PC-9 (cell line): Measurements from ENCODE around the gene ATP10A. TPM values are rescaled to one million over a fixed set of nuclear protein-coding genes. Genes with fewer than 3 reads are reported as not detected.

Experiments used
- BruUV-seq: library from RNA; stranded (reverse); fragments of 400-500 nt; replicated peaks from 2 replicates; lab custom pipeline; 2021; lab: Mats Ljungman, UMichigan
- CTCF ChIA-PET: fragments of 300-600 bp; sonication (Branson Sonifier 250); formaldehyde crosslinking; loops from one replicate; lab custom pipeline; 2022; ENCODE audit warnings: antibody characterized with exemption; lab: Charles Lee
- POLR2A ChIA-PET: fragments of 300-600 bp; sonication (Branson Sonifier 250); formaldehyde crosslinking; loops from one replicate; lab custom pipeline; 2022; ENCODE audit warnings: antibody characterized with exemption; ENCODE audit not compliant: unreplicated experiment; lab: Charles Lee
- DNase-seq, 2 experiments: peaks; one replicate each; pipeline versions ENCODE4 v3.0.0 to v3.0.0-alpha.2; 2015 to 2022; ENCODE audit warnings: mixed read lengths in 1 of 2
- H2AFZ ChIP-seq: fragments of 200-600 bp; sonication (generic); 2 replicates; pipeline ENCODE4 v1.8.1; 2017; ENCODE audit warnings: antibody characterized with exemption
- H3F3A ChIP-seq: fragments of 200-600 bp; sonication (generic); 2 replicates; pipeline ENCODE4 v1.8.1; 2017; ENCODE audit warnings: antibody characterized with exemption, mild to moderate bottlenecking, low read depth; ENCODE audit not compliant: insufficient read depth
- H3K27ac ChIP-seq: fragments of 200-600 bp; sonication (generic); 2 replicates; pipeline ENCODE4 v1.6.1; 2016; ENCODE audit warnings: mixed run types
- H3K27me3 ChIP-seq: fragments of 200-600 bp; sonication (generic); 2 replicates; pipeline ENCODE4 v1.6.1; 2016; ENCODE audit warnings: low read depth, mixed run types; ENCODE audit not compliant: insufficient read depth
- H3K36me3 ChIP-seq: fragments of 200-600 bp; sonication (generic); 2 replicates; pipeline ENCODE4 v1.6.1; 2016; ENCODE audit warnings: low read depth, mixed run types
- H3K4me1 ChIP-seq: fragments of 200-600 bp; sonication (generic); replicated peaks from 2 replicates; pipeline ENCODE4 v1.6.1; 2016; ENCODE audit warnings: mixed run types; ENCODE audit not compliant: insufficient read depth
- H3K4me2 ChIP-seq: fragments of 200-600 bp; sonication (generic); 2 replicates; pipeline ENCODE4 v1.6.1; 2017; ENCODE audit warnings: mixed run types
- H3K4me3 ChIP-seq: fragments of 200-600 bp; sonication (generic); 2 replicates; pipeline ENCODE4 v1.6.1; 2016; ENCODE audit warnings: mixed run types
- H3K79me2 ChIP-seq: fragments of 200-600 bp; sonication (generic); 2 replicates; pipeline ENCODE4 v1.6.1; 2017; ENCODE audit warnings: low read depth, mixed run types
- H3K9me2 ChIP-seq: fragments of 200-600 bp; sonication (generic); 2 replicates; pipeline ENCODE4 v1.8.1; 2017; ENCODE audit warnings: mild to moderate bottlenecking; ENCODE audit not compliant: insufficient read depth
- H3K9me3 ChIP-seq: fragments of 200-600 bp; sonication (generic); 2 replicates; pipeline ENCODE4 v1.8.1; 2016; ENCODE audit warnings: low read depth; ENCODE audit not compliant: insufficient read depth
- H4K20me1 ChIP-seq: fragments of 200-600 bp; sonication (generic); 2 replicates; pipeline ENCODE4 v1.8.1; 2017; ENCODE audit not compliant: insufficient read depth
- CTCF ChIP-seq: fragments of 200-600 bp; sonication (generic); conservative IDR thresholded peaks from 2 replicates; pipeline ENCODE4 v1.6.1; 2017; ENCODE audit warnings: mixed run types, antibody characterized with exemption, mild to moderate bottlenecking, moderate library complexity
- EZH2 ChIP-seq: fragments of 200-600 bp; sonication (generic); IDR thresholded peaks from 2 replicates; pipeline ENCODE4 v1.8.0; 2017; ENCODE audit warnings: antibody characterized with exemption, low read depth
- intact Hi-C: fragments of 100-400 bp; cut with micrococcal nuclease; formaldehyde crosslinking; loops from one replicate; pipeline ENCODE4 v1.10.0; 2022; ENCODE audit not compliant: unreplicated experiment
- total RNA-seq: library from RNA; stranded (reverse); gene quantifications from 2 replicates; pipeline ENCODE4 v1.2.3, GENCODE V29; 2021

The ATP10A gene
- total RNA-seq, 1 experiment from 2014 or later = not detected

GRCh38 chr15:25892126-25892525, 29.0 kb upstream of the ATP10A start:
- no peaks in the 10 kb centered on the region for H3K79me2 ChIP-seq
- intact Hi-C loops = no loop called here
- no peak for DNase-seq
- no peak overlapping the region for H3K27ac ChIP-seq
- no peak overlapping the region for H2AFZ ChIP-seq
- H3F3A ChIP-seq = no peaks in the 10 kb centered on the region
- no peaks in the 10 kb centered on the region for H3K4me1 ChIP-seq
- CTCF ChIA-PET = no interaction called here
- no peak overlapping the region for H3K4me3 ChIP-seq
- H3K36me3 ChIP-seq = no peaks in the 10 kb centered on the region
- no peak for TF ChIP-seq EZH2
- no peak for TF ChIP-seq CTCF
- no peak overlapping the region for H3K4me2 ChIP-seq
- no peaks in the 10 kb centered on the region for H3K9me3 ChIP-seq
- POLR2A ChIA-PET = no interaction called here
- BruUV-seq = no TSS peak
- H3K27me3 ChIP-seq = no peaks in the 10 kb centered on the region; the same call in none of the 2 replicates
- no peaks in the 10 kb centered on the region for H4K20me1 ChIP-seq
- H3K9me2 ChIP-seq = no peaks in the 10 kb centered on the region

GRCh38 chr15:25891081-25891480, 28.0 kb upstream of the ATP10A start:
- no peaks in the 10 kb centered on the region for H3K4me1 ChIP-seq
- intact Hi-C loops = no loop called here

GRCh38 chr15:25890529-25890928, 27.4 kb upstream of the ATP10A start:
- Histone ChIP-seq H3K79me2 (no peaks in the 10 kb centered on the region), H2AFZ (no peak overlapping the region), H3F3A (no peaks in the 10 kb centered on the region), H3K4me3 (no peak overlapping the region), H3K27ac (no peak overlapping the region), H3K36me3 (no peaks in the 10 kb centered on the region), H4K20me1 (no peaks in the 10 kb centered on the region), H3K4me1 (no peaks in the 10 kb centered on the region), H3K4me2 (no peak overlapping the region), H3K27me3 (no peaks in the 10 kb centered on the region; the same call in none of the 2 replicates), H3K9me2 (no peaks in the 10 kb centered on the region), H3K9me3 (no peaks in the 10 kb centered on the region)
- CTCF ChIA-PET = no interaction called here
- intact Hi-C loops = no loop called here
- POLR2A ChIA-PET = no interaction called here
- no TSS peak for BruUV-seq
- TF ChIP-seq EZH2 = no peak
- no peak for TF ChIP-seq CTCF
- DNase-seq = no peak

More at GRCh38 chr15:25891081-25891480, 28.0 kb upstream of the ATP10A start:
- H3K27ac ChIP-seq = no peak overlapping the region
- ChIA-PET POLR2A (no interaction called here), CTCF (no interaction called here)
- no peaks in the 10 kb centered on the region for H3K9me3 ChIP-seq
- no peaks in the 10 kb centered on the region for H3K79me2 ChIP-seq
- H2AFZ ChIP-seq = no peak overlapping the region
- no peak overlapping the region for H3K4me2 ChIP-seq
- no peaks in the 10 kb centered on the region for H3K9me2 ChIP-seq
- H4K20me1 ChIP-seq = no peaks in the 10 kb centered on the region
- no TSS peak for BruUV-seq
- H3F3A ChIP-seq = no peaks in the 10 kb centered on the region
- H3K36me3 ChIP-seq = no peaks in the 10 kb centered on the region
- no peak for DNase-seq
- H3K27me3 ChIP-seq = no peaks in the 10 kb centered on the region; the same call in none of the 2 replicates
- TF ChIP-seq CTCF = no peak
- TF ChIP-seq EZH2 = no peak
- no peak overlapping the region for H3K4me3 ChIP-seq
